Measurements from ENCODE around the gene SELENOS. TPM values are rescaled to one million over a fixed set of nuclear protein-coding genes. Genes with fewer than 3 reads are reported as not detected.

SELENOS gene
- total and polyA plus RNA-seq, 2 donors (not counting 3 experiments of a cell fraction or from before 2014, with no cell fraction given) = 70.4 to 101 TPM

DNA sequence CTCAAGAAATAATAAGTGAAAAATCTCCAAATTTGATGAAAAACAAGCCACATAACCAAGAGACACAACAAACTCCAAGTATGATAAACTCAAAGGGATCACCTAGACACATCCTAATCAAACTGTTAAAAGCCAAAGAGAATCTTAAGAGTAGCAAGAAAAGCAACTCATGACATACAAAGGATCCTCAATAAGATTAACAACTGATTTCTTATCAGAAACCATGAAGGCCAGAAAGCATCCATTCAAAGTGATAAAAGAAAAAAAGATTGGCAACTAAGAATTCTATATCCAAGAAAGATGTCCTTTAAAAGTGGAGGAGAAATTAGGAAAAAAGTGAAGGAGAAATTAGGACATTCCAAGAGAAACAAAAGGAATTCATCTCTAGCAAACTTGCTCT lies 49.0 kb downstream of the SELENOS start:
- peaks cover 2 to 4% of the 10 kb centered on the region in 2 experiments for H3K36me3 ChIP-seq (ENCODE audit: control insufficient read depth in 2 of 2, extremely low read depth in 1 of 2, insufficient read depth in 2 of 2, low read length in 2 of 2)
- H3K4me1 ChIP-seq (ENCODE audit: control insufficient read depth, extremely low read depth, insufficient read depth, low read length) = peaks cover 9% of the 10 kb centered on the region
- ChIA-PET POLR2A (no interaction called here), CTCF (no interaction called here)
- TF ChIP-seq EZH2 (IDR thresholded peaks at IDR 0.05; ENCODE audit: borderline replicate concordance, low read depth, low read length, severe bottlenecking) = no peak
- TF ChIP-seq POLR2AphosphoS5 (IDR thresholded peaks at IDR 0.05; ENCODE audit: insufficient read depth, low read depth, low read length) = no peak
- no peak for TF ChIP-seq MAX (IDR thresholded peaks at IDR 0.05; ENCODE audit: insufficient read depth, insufficient read length)
- TF ChIP-seq POLR2A (IDR thresholded peaks at IDR 0.05; ENCODE audit: low read depth, low read length) = no peak
- no peak for TF ChIP-seq GATA2 (IDR thresholded peaks at IDR 0.05; ENCODE audit: insufficient read depth, insufficient read length, low read depth, low read length)
- TF ChIP-seq JUN (IDR thresholded peaks at IDR 0.05; ENCODE audit: borderline replicate concordance, insufficient read depth, insufficient read length, low read depth) = no peak
- TF ChIP-seq MYC (IDR thresholded peaks at IDR 0.05; ENCODE audit: low read depth, low read length) = no peak
- TF ChIP-seq, protein P1, sequence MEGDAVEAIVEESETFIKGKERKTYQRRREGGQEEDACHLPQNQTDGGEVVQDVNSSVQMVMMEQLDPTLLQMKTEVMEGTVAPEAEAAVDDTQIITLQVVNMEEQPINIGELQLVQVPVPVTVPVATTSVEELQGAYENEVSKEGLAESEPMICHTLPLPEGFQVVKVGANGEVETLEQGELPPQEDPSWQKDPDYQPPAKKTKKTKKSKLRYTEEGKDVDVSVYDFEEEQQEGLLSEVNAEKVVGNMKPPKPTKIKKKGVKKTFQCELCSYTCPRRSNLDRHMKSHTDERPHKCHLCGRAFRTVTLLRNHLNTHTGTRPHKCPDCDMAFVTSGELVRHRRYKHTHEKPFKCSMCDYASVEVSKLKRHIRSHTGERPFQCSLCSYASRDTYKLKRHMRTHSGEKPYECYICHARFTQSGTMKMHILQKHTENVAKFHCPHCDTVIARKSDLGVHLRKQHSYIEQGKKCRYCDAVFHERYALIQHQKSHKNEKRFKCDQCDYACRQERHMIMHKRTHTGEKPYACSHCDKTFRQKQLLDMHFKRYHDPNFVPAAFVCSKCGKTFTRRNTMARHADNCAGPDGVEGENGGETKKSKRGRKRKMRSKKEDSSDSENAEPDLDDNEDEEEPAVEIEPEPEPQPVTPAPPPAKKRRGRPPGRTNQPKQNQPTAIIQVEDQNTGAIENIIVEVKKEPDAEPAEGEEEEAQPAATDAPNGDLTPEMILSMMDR (IDR thresholded peaks at IDR 0.05; ENCODE audit: extremely low read depth in 1 of 2, insufficient read depth in 1 of 2, low read depth in 1 of 2, low read length in 2 of 2) = no peak
- TF ChIP-seq FOS (IDR thresholded peaks at IDR 0.05; ENCODE audit: borderline replicate concordance, insufficient read depth, low read length) = no peak
- dilution Hi-C loops (cut with MboI; ENCODE audit: extremely low pct_ligation_motif_present, low sequenced_read_pairs) = no loop called here
- H3K9ac ChIP-seq (replicated peaks; ENCODE audit: extremely low read depth, insufficient read depth, low read length) = no peak overlapping the region
- no peak overlapping the region for H3K4me3 ChIP-seq (replicated peaks in 1 of 3; ENCODE audit: insufficient read depth in 1 of 3, low read depth in 1 of 3, low read length in 3 of 3)
- no peaks in the 10 kb centered on the region for H3K9me1 ChIP-seq (replicated peaks; ENCODE audit: control insufficient read depth, extremely low read depth, insufficient read depth, low read length)
- no peak overlapping the region for H3K27ac ChIP-seq (ENCODE audit: insufficient read depth, low read depth, low read length)
- FAIRE-seq (no peak), DNase-seq (ENCODE audit: low read depth, low spot score) (no peak)
- H3K9me3 ChIP-seq (replicated peaks; ENCODE audit: control insufficient read depth, insufficient read depth, low read length) = no peaks in the 10 kb centered on the region
- intact Hi-C loops (cut with micrococcal nuclease) = no loop called here
- no TSS peak for BruUV-seq (replicated peaks)
- H3K27me3 ChIP-seq (ENCODE audit: control insufficient read depth in 2 of 2, insufficient read depth in 2 of 2, low read length in 2 of 2) = no peaks in the 10 kb centered on the region
- no peak overlapping the region for H2AFZ ChIP-seq (ENCODE audit: low read depth, low read length)
- H3K79me2 ChIP-seq (ENCODE audit: control insufficient read depth, insufficient read depth, low read length) = peaks cover 98% of the 10 kb centered on the region
- H4K20me1 ChIP-seq (replicated peaks; ENCODE audit: control insufficient read depth, extremely low read depth, insufficient read depth, low read length) = peaks cover 22% of the 10 kb centered on the region
- H3K4me2 ChIP-seq (ENCODE audit: insufficient read depth, low read length) = no peak overlapping the region
